SHP77 treated with DMSO at 0.1 percent for 48 hours (cell line): ENCODE results near the gene NR1I3.
"Not testable (repeated sequence)": the region's sequence is repeated elsewhere in the genome, so short reads cannot be mapped to it uniquely, and the experiment has no call there.

Experiments
- DNase-seq: peaks from one replicate; lab custom pipeline; 2025; lab: John Stamatoyannopoulos, UW

NR1I3 gene

DNA sequence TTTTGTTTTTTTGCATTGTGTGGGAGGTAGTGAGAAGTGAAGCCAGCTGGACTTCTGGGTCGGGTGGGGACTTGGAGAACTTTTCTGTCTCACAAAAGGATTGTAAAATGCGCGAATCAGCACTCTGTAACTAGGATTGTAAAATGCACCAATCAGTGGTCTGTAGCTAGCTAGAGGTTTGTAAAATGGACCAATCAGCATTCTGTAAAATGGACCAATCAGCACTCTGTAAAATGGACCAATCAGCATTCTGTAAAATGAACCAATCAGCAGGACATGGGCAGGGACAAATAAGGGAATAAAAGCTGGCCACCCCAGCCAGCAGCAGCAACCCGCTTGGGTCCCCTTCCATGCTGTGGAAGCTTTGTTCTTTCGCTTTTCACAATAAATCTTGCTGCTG is 12.1 kb upstream of the NR1I3 start:
- DNase-seq = not testable (repeated sequence)

GRCh38 chr1:161244888-161245287 is 6.9 kb upstream of the NR1I3 start:
- no peak for DNase-seq

GRCh38 chr1:161242313-161242712 is 4.3 kb upstream of the NR1I3 start:
- DNase-seq = no peak

DNA sequence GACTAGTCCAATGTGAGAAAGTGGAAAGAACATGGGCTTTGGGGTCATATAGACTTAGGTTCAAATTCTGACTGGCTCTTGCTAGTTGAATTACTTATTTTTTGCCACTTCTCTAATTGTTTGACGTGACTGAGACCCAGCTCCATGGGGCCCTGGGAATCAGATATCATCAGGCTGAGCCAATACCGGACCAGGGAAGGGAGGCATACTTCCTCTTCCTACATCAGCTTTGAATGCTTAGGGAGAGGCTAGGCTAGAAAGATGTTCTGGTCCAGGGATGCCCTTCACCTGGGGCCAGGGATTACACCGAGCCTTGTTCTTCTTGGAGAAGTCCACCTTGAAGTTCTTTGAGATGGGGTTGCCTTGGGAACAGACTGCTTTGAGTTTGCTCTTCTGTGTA is 3.7 kb upstream of the NR1I3 start:
- DNase-seq = no peak

- DNase-seq = no peak
These were observed 1.8 kb downstream of the NR1I3 start for GRCh38 chr1:161235957-161236775.

GRCh38 chr1:161233102-161233501 is 4.9 kb downstream of the NR1I3 start:
- no peak for DNase-seq

GRCh38 chr1:161230762-161231161 is 7.2 kb downstream of the NR1I3 start:
- no peak for DNase-seq

DNA sequence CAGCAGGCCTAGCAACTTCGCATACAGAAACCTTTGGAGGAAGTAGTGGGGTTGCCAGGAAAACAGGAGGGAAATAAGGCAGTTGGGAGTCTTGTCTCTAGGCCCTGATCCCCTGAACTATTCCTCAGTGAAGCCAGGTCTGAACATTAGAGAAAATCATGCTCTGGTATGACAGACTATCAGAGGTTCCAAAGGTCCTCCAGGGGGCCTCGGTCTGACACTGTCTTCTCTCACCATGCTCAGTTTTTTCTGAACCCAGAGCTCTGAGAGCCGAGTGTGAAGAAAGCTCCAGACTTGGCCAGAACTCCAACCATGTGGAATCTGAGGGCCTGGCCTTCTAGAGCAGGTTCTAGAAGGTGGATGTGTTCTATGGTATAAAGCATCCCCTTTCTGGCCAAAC is 8.1 kb downstream of the NR1I3 start:
- no peak for DNase-seq

DNA sequence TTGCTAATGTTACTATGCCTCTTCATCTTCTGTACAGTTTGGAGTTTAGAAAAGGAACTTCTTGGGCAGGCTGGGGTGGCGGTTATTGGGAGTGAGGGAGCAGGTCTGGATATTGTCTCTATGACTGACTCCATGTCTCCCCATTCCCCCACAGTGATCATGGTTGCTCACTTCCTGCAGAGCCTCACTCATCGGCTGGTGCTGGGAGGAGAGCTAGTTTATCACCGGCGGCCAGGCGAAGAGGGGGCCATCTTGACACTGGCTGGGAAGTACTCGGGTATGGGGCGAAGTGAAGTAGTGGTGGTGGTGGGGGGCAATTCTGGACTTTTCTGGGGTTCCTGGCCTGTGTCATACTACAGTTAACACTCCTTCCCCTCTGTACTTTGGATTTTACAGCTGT is 10.0 kb downstream of the NR1I3 start:
- DNase-seq = no peak

DNA sequence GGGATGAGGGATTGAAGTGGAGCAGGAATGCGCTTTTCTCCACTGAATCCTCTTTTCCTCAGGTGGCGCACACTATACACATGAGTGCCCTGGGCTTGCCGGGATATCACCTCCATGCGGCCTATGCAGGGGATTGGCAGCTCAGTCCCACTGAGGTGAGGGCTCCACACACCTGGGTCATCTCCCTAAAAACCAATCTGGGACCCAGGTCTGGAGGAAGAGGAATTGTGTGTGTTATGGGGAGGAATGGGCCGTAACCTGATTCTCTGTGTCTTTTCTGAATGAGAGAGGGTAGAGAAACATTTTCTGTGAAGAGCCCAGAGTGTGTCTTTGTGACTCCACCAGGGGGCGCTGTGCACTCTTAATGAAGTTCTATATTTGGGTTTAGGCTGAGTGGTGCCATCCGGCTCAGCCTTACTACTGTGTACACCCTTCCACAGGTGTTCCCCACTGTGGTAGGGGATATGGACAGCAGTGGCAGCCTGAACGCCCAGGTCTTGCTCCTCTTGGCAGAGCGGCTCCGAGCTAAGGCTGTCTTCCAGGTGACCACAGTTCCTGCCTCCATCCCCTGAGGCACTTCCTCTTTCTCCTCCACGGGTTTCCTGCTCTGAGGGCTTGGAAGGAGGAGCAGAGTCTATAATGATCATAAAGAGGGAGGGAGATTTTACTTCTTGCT is 10.7 kb downstream of the NR1I3 start:
- DNase-seq = peak; percentile 71

GRCh38 chr1:161226759-161227158 is 11.2 kb downstream of the NR1I3 start:
- peak; percentile 16 for DNase-seq

GRCh38 chr1:161226320-161226711 is 11.7 kb downstream of the NR1I3 start:
- no peak for DNase-seq

- peak; percentile 95 for DNase-seq
These were observed 12.3 kb downstream of the NR1I3 start, which contains the start of gene TOMM40L for GRCh38 chr1:161225534-161226319. TOMM40L (plus strand) TSS chr1:161226060; CDS start chr1:161226490, 430 bp downstream.

- no peak for DNase-seq
These were observed 12.8 kb downstream of the NR1I3 start for GRCh38 chr1:161225178-161225533.

DNA sequence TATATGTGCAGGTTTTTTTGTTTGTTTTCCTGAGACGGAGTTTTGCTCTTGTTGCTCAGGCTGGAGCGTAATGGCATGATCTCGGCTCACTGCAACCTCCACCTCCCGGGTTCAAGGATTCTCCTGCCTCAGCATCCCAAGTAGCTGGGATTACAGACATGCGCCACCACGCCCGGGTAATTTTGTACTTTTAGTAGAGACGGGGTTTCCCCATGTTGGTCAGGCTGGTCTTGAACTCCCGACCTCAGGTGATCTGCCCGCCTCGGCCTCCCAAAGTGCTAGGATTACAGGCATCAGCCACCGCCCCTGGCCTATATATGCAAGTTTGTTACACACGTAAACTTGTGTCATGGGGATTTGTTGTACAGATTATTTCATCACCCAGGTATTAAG is 13.3 kb downstream of the NR1I3 start:
- not testable (repeated sequence) for DNase-seq

DNA sequence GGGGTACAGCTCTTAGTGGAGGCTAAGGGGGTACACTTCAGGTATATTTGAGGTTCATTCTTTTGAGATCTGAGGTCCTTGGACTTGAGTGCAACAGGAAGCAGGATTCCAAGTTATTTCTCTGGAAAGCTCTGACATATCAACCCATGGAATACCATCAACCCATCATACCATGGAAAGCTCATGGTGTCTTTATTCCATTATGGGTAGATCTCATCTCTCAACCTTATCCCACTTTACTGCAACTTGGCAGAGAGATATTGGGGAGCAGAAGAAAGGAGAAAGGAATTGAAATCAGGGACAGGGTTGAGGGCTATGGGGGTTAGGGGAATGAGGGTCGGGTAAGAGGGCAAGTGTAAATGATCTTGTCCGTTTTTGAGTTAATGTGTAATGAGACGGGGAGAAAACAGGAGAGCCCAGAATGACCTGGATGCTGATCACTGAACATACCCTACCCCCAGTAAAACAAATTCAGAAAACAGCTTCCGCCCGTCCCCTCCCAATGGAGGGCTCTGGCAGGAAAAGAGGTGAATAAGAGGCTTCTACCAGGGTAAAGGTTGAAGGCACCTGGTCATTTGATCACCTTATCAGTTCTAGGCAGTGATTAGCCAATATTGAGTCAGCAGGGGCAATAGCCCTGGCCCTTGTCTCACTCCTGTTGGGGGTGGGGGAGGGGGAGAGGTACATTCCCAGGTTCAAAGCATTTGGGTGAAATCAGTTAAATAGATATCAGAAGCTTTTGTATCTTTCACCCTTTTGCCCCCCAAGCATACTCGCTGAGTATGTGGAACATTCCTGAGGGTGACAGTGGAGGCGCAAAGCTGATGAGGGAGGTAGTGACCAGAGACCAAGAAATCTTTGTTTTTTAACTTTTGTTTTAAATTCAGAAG is 14.0 kb downstream of the NR1I3 start:
- no peak for DNase-seq

DNA sequence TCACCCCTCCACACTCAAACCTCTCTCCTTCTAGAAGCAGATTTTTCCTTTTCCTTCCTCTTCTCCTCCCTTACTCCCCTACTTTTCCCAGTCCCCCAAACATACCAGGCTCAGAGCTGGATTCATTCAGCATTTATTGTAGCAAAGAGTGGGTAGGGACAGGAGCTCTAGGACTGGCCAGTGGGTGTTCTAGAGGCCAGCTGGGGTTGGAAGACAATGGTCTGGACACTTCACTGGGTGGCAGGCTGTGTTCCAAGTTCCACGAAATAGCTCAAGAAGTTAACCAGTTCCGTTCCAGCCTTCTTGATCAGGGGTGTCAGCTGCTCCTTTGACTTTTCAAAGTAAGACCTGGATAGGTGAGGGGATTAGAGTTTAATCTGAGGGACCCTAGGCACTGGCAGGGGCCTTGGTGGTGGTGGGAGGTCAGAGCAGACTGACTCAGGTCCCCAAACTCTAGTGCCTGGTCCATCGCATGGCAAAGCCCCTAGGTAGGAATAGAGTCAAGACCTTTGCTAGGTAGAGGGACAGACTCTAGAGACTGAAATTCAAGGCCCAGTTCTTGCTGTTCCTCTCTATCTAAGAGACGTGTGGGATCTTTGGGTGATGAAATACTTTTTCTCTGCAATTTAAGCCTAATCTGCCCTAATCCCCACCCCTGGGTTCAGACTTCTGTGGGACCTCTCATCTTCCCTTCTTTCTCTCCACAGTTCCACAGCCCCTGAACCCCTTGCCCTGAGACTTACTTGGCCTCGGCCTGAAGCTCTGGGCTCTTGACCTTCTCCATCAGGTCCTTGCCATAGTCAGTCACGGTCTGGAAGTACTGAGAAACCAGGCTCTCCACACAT is 15.6 kb downstream of the NR1I3 start:
- DNase-seq = no peak

- DNase-seq = no peak
These were observed 18.0 kb downstream of the NR1I3 start for GRCh38 chr1:161220002-161220401.

DNA sequence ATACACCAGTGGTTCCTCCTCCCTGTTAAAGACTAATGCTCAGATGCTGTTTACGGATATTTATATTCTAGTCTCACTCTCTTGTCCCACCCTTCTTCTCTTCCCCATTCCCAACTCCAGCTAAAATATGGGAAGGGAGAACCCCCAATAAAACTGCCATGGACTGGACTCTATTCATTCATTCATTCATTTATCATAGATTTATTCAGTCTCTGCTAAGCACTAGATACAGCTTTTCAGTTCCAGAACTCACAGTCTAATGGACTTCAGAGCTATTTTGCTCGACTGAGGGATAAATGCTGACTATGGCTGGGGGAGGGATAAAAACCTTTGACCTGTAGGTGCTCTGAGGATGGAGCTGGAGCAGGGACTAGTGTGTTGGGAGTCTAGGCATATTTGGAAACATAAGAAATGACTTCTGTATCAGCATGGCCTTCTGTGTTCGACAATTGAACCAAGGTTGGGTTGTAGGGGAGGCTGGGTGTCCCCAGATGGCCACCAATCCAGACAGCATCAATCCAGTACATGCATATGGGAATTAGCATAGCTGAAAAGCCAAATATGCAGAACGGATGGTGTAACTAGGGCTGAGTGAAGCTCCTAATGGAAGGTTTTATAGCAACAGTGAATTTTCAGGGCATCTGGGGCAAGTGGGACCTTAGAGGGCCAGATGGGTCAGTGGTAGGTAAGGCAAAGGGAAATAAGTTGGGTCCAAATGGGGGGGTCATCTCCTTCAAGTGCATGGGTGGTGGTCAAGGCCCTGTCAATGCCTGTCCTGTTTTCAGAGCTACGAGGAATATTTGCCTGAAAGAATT is 18.7 kb downstream of the NR1I3 start:
- no peak for DNase-seq
